Measurements from ENCODE around the gene LCP2.

The LCP2 gene

GRCh38 chr5:170288551-170288950 lies 9.0 kb downstream of the LCP2 start:
- H3K9me3 Mint-ChIP-seq, result peaks cover 25% of the 10 kb centered on the region

GRCh38 chr5:170288151-170288550 lies 9.4 kb downstream of the LCP2 start:
- peaks cover 3% of the 10 kb centered on the region for H3K36me3 Mint-ChIP-seq (ENCODE audit: low read depth)
- TF ChIP-seq CTCF (IDR thresholded peaks at IDR 0.05; ENCODE audit: unreplicated experiment in 3 of 3), result no peak
- peaks cover 28% of the 10 kb centered on the region for H3K27me3 Mint-ChIP-seq (ENCODE audit: low read depth)
- peaks cover 8% of the 10 kb centered on the region for H3K4me1 Mint-ChIP-seq
- peaks cover 28% of the 10 kb centered on the region for H3K9me3 Mint-ChIP-seq
- no peak overlapping the region for H3K4me3 Mint-ChIP-seq
- no peak overlapping the region for H3K27ac Mint-ChIP-seq

More at GRCh38 chr5:170288551-170288950, 9.0 kb downstream of the LCP2 start:
- peaks cover 3% of the 10 kb centered on the region for H3K36me3 Mint-ChIP-seq (ENCODE audit: low read depth)
- H3K27me3 Mint-ChIP-seq (ENCODE audit: low read depth), result peaks cover 28% of the 10 kb centered on the region
- no peak overlapping the region for H3K4me3 Mint-ChIP-seq
- H3K27ac Mint-ChIP-seq, result no peak overlapping the region
- TF ChIP-seq CTCF (IDR thresholded peaks at IDR 0.05; ENCODE audit: unreplicated experiment in 3 of 3), result no peak
- peaks cover 8% of the 10 kb centered on the region for H3K4me1 Mint-ChIP-seq

- Mint-ChIP-seq H3K4me1 (peaks cover 8% of the 10 kb centered on the region), H3K9me3 (peaks cover 31% of the 10 kb centered on the region), H3K27me3 (ENCODE audit: low read depth) (peaks cover 28% of the 10 kb centered on the region), H3K36me3 (ENCODE audit: low read depth) (peaks cover 3% of the 10 kb centered on the region), H3K4me3 (no peak overlapping the region), H3K27ac (peak overlapping the region in 1 of 3 experiments; percentile 16)
- no peak for TF ChIP-seq CTCF (IDR thresholded peaks at IDR 0.05; ENCODE audit: unreplicated experiment in 3 of 3)
These were observed 10.0 kb downstream of the LCP2 start for GRCh38 chr5:170287532-170287931.

DNA sequence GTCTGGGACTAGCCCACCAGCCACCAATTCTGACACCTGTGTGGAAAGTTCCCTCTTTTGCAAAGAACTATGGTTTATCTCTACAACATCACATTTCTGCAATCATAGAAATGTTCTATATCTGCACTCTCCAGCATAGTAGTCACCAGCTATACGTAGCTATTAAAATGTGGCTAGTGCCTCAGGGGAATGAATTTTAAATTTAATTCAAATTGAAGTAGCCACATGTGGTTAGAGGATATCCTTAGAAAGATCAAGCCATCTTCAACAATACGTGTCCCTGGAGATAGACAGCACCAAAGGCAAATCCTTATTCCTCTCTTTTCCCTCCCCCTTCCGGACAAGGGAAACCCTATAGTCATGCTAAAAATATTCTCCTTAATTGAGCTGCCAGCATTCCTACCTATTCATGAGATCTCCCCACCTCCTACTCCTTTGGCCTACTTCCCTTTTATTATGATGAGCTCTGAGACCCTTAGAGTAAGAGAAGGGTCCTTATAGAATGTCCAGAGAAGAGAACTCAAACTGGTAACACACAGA lies 11.1 kb downstream of the LCP2 start:
- peaks cover 31% of the 10 kb centered on the region for H3K9me3 Mint-ChIP-seq
- no peak for TF ChIP-seq CTCF (IDR thresholded peaks at IDR 0.05; ENCODE audit: unreplicated experiment in 3 of 3)
- peaks cover 28% of the 10 kb centered on the region for H3K27me3 Mint-ChIP-seq (ENCODE audit: low read depth)
- H3K4me1 Mint-ChIP-seq, result peaks cover 8% of the 10 kb centered on the region
- peaks cover 3% of the 10 kb centered on the region for H3K36me3 Mint-ChIP-seq (ENCODE audit: low read depth)
- H3K27ac Mint-ChIP-seq, result no peak overlapping the region
- H3K4me3 Mint-ChIP-seq, result no peak overlapping the region

DNA sequence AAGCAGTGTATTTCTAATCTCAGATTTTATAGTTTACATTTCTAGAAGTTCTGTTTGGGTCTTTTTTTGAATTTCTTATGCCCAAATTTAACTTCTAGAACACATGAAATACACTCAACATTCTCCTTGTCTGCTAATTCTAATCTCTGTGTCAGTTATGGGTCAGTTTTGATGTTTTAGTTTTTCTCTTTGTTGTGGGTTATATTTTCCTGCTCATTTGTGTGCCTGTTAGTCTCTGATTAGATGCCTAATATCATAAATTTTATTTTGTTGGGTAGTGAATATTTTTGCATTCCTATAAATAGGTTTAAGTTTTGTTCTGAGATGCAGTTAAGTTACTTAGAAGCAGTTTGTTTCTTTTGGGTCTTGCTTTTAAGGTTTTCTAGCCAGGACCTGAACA lies 12.4 kb downstream of the LCP2 start:
- peaks cover 29% of the 10 kb centered on the region for H3K9me3 Mint-ChIP-seq
- no peak overlapping the region for H3K27ac Mint-ChIP-seq
- H3K27me3 Mint-ChIP-seq (ENCODE audit: low read depth), result peaks cover 28% of the 10 kb centered on the region
- H3K4me1 Mint-ChIP-seq, result peaks cover 8% of the 10 kb centered on the region
- no peak overlapping the region for H3K4me3 Mint-ChIP-seq
- H3K36me3 Mint-ChIP-seq (ENCODE audit: low read depth), result peaks cover 3% of the 10 kb centered on the region
- TF ChIP-seq CTCF (IDR thresholded peaks at IDR 0.05; ENCODE audit: unreplicated experiment in 3 of 3), result no peak

- Mint-ChIP-seq H3K9me3 (peaks cover 21% of the 10 kb centered on the region), H3K4me1 (peaks cover under 1% of the 10 kb centered on the region)
These were observed 13.3 kb downstream of the LCP2 start for GRCh38 chr5:170284231-170284630.

More at GRCh38 chr5:170284231-170284630, 13.3 kb downstream of the LCP2 start:
- Mint-ChIP-seq H3K4me3 (no peak overlapping the region), H3K27me3 (ENCODE audit: low read depth) (peaks cover 25% of the 10 kb centered on the region), H3K27ac (no peak overlapping the region), H3K36me3 (ENCODE audit: low read depth) (no peaks in the 10 kb centered on the region)
- TF ChIP-seq CTCF (IDR thresholded peaks at IDR 0.05; ENCODE audit: unreplicated experiment in 3 of 3), result no peak
